Right ventricle myocardium superior (tissue), 1 donor: ENCODE results near the gene TSNAXIP1. TPM values are rescaled to one million over a fixed set of nuclear protein-coding genes. Genes with fewer than 3 reads are reported as not detected.
"Not testable (repeated sequence)": the region's sequence is repeated elsewhere in the genome, so short reads cannot be mapped to it uniquely, and the experiment has no call there.

Experiments
- ATAC-seq: fragments of 200-7000 bp; cut with Tn5 transposase; one replicate; pipeline ENCODE4 v1.9.1; 2020; ENCODE audit warnings: mild to moderate bottlenecking; ENCODE audit not compliant: poor library complexity
- DNase-seq: peaks from one replicate; pipeline ENCODE4 v3.0.0-alpha.2; 2020
- intact Hi-C: fragments of 100-400 bp; cut with DNase I; formaldehyde crosslinking; loops from one replicate; pipeline ENCODE4 v1.11.2; 2022
- total RNA-seq: library from RNA; stranded (reverse); fragmentation: NEBNext Ultra II Directional; extraction: Animal tissue kit (Norgen Biotek cat#: 25700); gene quantifications from one replicate; pipeline ENCODE4 v1.2.1, GENCODE V29; 2021
- donor health status: DM: no; HTN: yes; CAD: no; lungs with severe emphysema.

TSNAXIP1 gene
- total RNA-seq, 1 donor from 2014 or later, result 0.32 TPM

- intact Hi-C loops, result loop anchor here (10.0 kb wide), 1 partner anchor 402 kb away; no protein-coding TSS in a partner anchor
- ATAC-seq (no peak), DNase-seq (no peak)
These were observed 15.8 kb downstream of the TSNAXIP1 start for GRCh38 chr16:67822511-67822910.

- intact Hi-C loops, result loop anchor here (10.0 kb wide), 1 partner anchor 400 kb away; no protein-coding TSS in a partner anchor
- no peak for DNase-seq
- no peak for ATAC-seq
These were observed 18.4 kb downstream of the TSNAXIP1 start for GRCh38 chr16:67825119-67825518.

GRCh38 chr16:67825906-67826305, 19.2 kb downstream of the TSNAXIP1 start:
- no peak for DNase-seq
- no peak for ATAC-seq
- intact Hi-C loops, result loop anchor here (10.0 kb wide), 1 partner anchor 399 kb away; no protein-coding TSS in a partner anchor

GRCh38 chr16:67828651-67829050, 22.0 kb downstream of the TSNAXIP1 start:
- intact Hi-C loops, result loop anchor here (10.0 kb wide), 1 partner anchor 396 kb away; no protein-coding TSS in a partner anchor
- no peak for DNase-seq
- no peak for ATAC-seq

- ATAC-seq (peak; percentile 5), DNase-seq (no peak)
- intact Hi-C loops, result no loop called here
These were observed 26.3 kb downstream of the TSNAXIP1 start for GRCh38 chr16:67833030-67833414.

GRCh38 chr16:67833415-67834241, 26.9 kb downstream of the TSNAXIP1 start:
- DNase-seq, result peak; percentile 97
- peak; percentile 100 for ATAC-seq
- intact Hi-C loops, result no loop called here

GRCh38 chr16:67834242-67834614, 27.5 kb downstream of the TSNAXIP1 start:
- DNase-seq, result no peak
- no peak for ATAC-seq
- intact Hi-C loops, result no loop called here

GRCh38 chr16:67837190-67837589, 30.5 kb downstream of the TSNAXIP1 start:
- DNase-seq, ATAC-seq, intact Hi-C loops: not testable (repeated sequence)

GRCh38 chr16:67837811-67838210, 31.1 kb downstream of the TSNAXIP1 start:
- intact Hi-C loops, result no loop called here
- DNase-seq (no peak), ATAC-seq (no peak)

GRCh38 chr16:67841198-67841815, 34.6 kb downstream of the TSNAXIP1 start:
- intact Hi-C loops, result no loop called here
- peak; percentile 3 for ATAC-seq
- no peak for DNase-seq

- intact Hi-C loops, result no loop called here
- ATAC-seq (peak; percentile 83), DNase-seq (peak; percentile 95)
These were observed 35.3 kb downstream of the TSNAXIP1 start, which contains the start of gene THAP11 for GRCh38 chr16:67841816-67842508. Gene THAP11, plus strand, starts transcription at chr16:67842320. Its CDS starts 235 bp downstream, at chr16:67842555.

GRCh38 chr16:67842509-67843342, 36.0 kb downstream of the TSNAXIP1 start:
- peak; percentile 66 for DNase-seq
- intact Hi-C loops, result no loop called here
- ATAC-seq, result peak; percentile 8

- no peak for ATAC-seq
- no peak for DNase-seq
- intact Hi-C loops, result no loop called here
These were observed 36.7 kb downstream of the TSNAXIP1 start for GRCh38 chr16:67843343-67843765.

GRCh38 chr16:67844497-67844896, 37.8 kb downstream of the TSNAXIP1 start:
- ATAC-seq (no peak), DNase-seq (no peak)
- intact Hi-C loops, result no loop called here

GRCh38 chr16:67845291-67846062, 38.8 kb downstream of the TSNAXIP1 start:
- DNase-seq, result no peak
- no peak for ATAC-seq
- intact Hi-C loops, result no loop called here

GRCh38 chr16:67846063-67846319, 39.3 kb downstream of the TSNAXIP1 start:
- intact Hi-C loops, result no loop called here
- ATAC-seq (no peak), DNase-seq (no peak)

GRCh38 chr16:67846320-67847063, 39.8 kb downstream of the TSNAXIP1 start, which contains the start of gene NUTF2:
Gene NUTF2, plus strand, starts transcription at chr16:67846933. Its CDS starts 18,198 bp downstream, at chr16:67865131.
- intact Hi-C loops, result no loop called here
- DNase-seq, result peak; percentile 98
- peak; percentile 89 for ATAC-seq
